Upper lobe of left lung (tissue), 6 donors: ENCODE results near the gene RABL6. TPM values are rescaled to one million over a fixed set of nuclear protein-coding genes. Genes with fewer than 3 reads are reported as not detected.
"Not testable (repeated sequence)": the region's sequence is repeated elsewhere in the genome, so short reads cannot be mapped to it uniquely, and the experiment has no call there.

Source experiments
- ATAC-seq, 2 donors: fragments of 200-7000 bp; cut with Tn5 transposase; one replicate each; pipeline ENCODE4 v1.9.1; 2022; ENCODE audit warnings: mild to moderate bottlenecking in 2 of 2, moderate library complexity in 2 of 2; ENCODE audit not compliant: low FRiP score in 2 of 2
- DNase-seq, 2 donors: peaks; one replicate each; pipeline ENCODE4 v3.0.0-alpha.2; 2019 to 2020
- H3K27ac ChIP-seq, 4 donors: fragments of 200-600 bp; sonication (generic); one replicate each; pipeline ENCODE4 v1.5.1; 2016 to 2019
- H3K27me3 ChIP-seq, 4 donors: fragments of 200-600 bp; sonication (generic); one replicate each; pipeline ENCODE4 v1.5.1; 2017 to 2019
- H3K36me3 ChIP-seq, 4 donors: fragments of 200-600 bp; sonication (generic); one replicate each; pipeline ENCODE4 v1.5.1; 2016 to 2019
- H3K4me1 ChIP-seq, 4 donors: fragments of 200-600 bp; sonication (generic); one replicate each; pipeline ENCODE4 v1.5.1; 2018 to 2019
- H3K4me3 ChIP-seq, 4 donors: fragments of 200-600 bp; sonication (generic); one replicate each; pipeline ENCODE4 v1.5.1; 2017 to 2019; ENCODE audit warnings: mild to moderate bottlenecking in 2 of 4, moderate library complexity in 1 of 4
- H3K9me3 ChIP-seq, 4 donors: fragments of 200-600 bp; sonication (generic); one replicate each; pipeline ENCODE4 v1.5.1; 2018 to 2019
- CTCF ChIP-seq, 6 experiments: fragments of 450-650 bp in 4 of 6; fragments of 200-600 bp in 2 of 6; sonication (generic) in 2 of 6; IDR thresholded peaks; one replicate each; pipeline ENCODE4 v1.5.1; 2016 to 2019; ENCODE audit warnings: antibody characterized with exemption in 6 of 6
- EP300 ChIP-seq, 4 donors: sonication (generic); formaldehyde crosslinking; IDR thresholded peaks; one replicate each; pipeline ENCODE4 v1.5.1; 2017; ENCODE audit warnings: antibody characterized with exemption in 4 of 4, control low read depth in 2 of 4
- POLR2A ChIP-seq, 4 donors: fragments of 450-650 bp; IDR thresholded peaks; one replicate each; pipeline ENCODE4 v1.5.1; 2016 to 2017; ENCODE audit warnings: antibody characterized with exemption in 4 of 4, mild to moderate bottlenecking in 2 of 4
- POLR2AphosphoS5 ChIP-seq, 2 donors: sonication (generic); formaldehyde crosslinking; IDR thresholded peaks; one replicate each; pipeline ENCODE4 v1.5.1; 2017; ENCODE audit warnings: antibody characterized with exemption in 2 of 2
- WGBS, 2 donors: methylation state at CpG; one replicate each; pipeline ENCODE4 v1.1.5; 2017 to 2018; 5-methylcytosine and 5-hydroxymethylcytosine counted together
- total RNA-seq, 6 donors: library from RNA; depleted of rRNA in 4 of 6; stranded (reverse); fragments of >200 nt in 4 of 6; gene quantifications; one replicate each; pipeline versions ENCODE4 v1.1.0 to v1.2.1, GENCODE V29; 2016 to 2021
- donor health status: DM: no; HTN: no; CAD: no; lungs with moderate emphysema.
- donor health status: DM: no; HTN: yes; CAD: no; lungs with severe emphysema.

RABL6 gene
- total RNA-seq, 6 donors from 2014 or later, result 47.2 to 128 (median 78.9) TPM

GRCh38 chr9:136798708-136799078 is 9.1 kb upstream of the RABL6 start:
- H3K27me3 ChIP-seq, result peaks cover 0 to 24% (median 6%) of the 10 kb centered on the region in 4 donors
- no peaks in the 10 kb centered on the region for H3K9me3 ChIP-seq
- H3K27ac ChIP-seq, result no peak overlapping the region
- TF ChIP-seq CTCF (IDR thresholded peaks at IDR 0.05) (no peak), EP300 (IDR thresholded peaks at IDR 0.05) (no peak), POLR2AphosphoS5 (IDR thresholded peaks at IDR 0.05) (no peak), POLR2A (IDR thresholded peaks at IDR 0.05) (no peak)
- H3K36me3 ChIP-seq, result peaks cover 0 to 6% (median 0%) of the 10 kb centered on the region in 4 donors
- 65 to 75% methylated on average over 3 to 6 of the region's 6 CpGs for WGBS, 2 donors
- DNase-seq (no peak), ATAC-seq (no peak)
- H3K4me3 ChIP-seq, result peak overlapping the region in 2 of 4 donors; percentile 50 to 53
- peaks cover 23 to 29% (median 28%) of the 10 kb centered on the region in 4 donors for H3K4me1 ChIP-seq

- Histone ChIP-seq H3K9me3 (no peaks in the 10 kb centered on the region), H3K27ac (peak overlapping the region in 3 of 4 donors; percentile 46 to 65 (median 61)), H3K27me3 (peaks cover 0 to 24% (median 6%) of the 10 kb centered on the region in 4 donors), H3K4me3 (peak overlapping the region in 3 of 4 donors; percentile 39 to 53 (median 50)), H3K4me1 (peaks cover 23 to 29% (median 28%) of the 10 kb centered on the region in 4 donors), H3K36me3 (peaks cover 0 to 2% (median 0%) of the 10 kb centered on the region in 4 donors)
- ATAC-seq, result peak; percentile 25 to 53
- WGBS, 2 donors, result 35% methylated on average over 28 of the region's 35 CpGs; no CpG with 5 or more reads in 1 of the 2 donors
- peak; percentile 73 to 84 for DNase-seq
- TF ChIP-seq CTCF (IDR thresholded peaks at IDR 0.05) (peak in 1 of 6 experiments; percentile 9), EP300 (IDR thresholded peaks at IDR 0.05) (no peak), POLR2AphosphoS5 (IDR thresholded peaks at IDR 0.05) (no peak), POLR2A (IDR thresholded peaks at IDR 0.05) (no peak)
Observed at GRCh38 chr9:136799079-136799853, 8.5 kb upstream of the RABL6 start.

GRCh38 chr9:136799854-136800657 is 7.7 kb upstream of the RABL6 start:
- peaks cover 23 to 29% (median 28%) of the 10 kb centered on the region in 4 donors for H3K4me1 ChIP-seq
- no peak for TF ChIP-seq EP300 (IDR thresholded peaks at IDR 0.05)
- TF ChIP-seq CTCF (IDR thresholded peaks at IDR 0.05), result peak in 1 of 6 experiments; percentile 3
- peak overlapping the region in 3 of 4 donors; percentile 46 to 77 (median 61) for H3K27ac ChIP-seq
- DNase-seq, result peak; percentile 95 to 98
- H3K27me3 ChIP-seq, result peaks cover 0 to 24% (median 6%) of the 10 kb centered on the region in 4 donors
- peak; percentile 83 to 87 for ATAC-seq
- 0 to 2% methylated on average over 14 to 25 of the region's 63 CpGs for WGBS, 2 donors
- H3K36me3 ChIP-seq, result no peaks in the 10 kb centered on the region
- H3K9me3 ChIP-seq, result no peaks in the 10 kb centered on the region
- peak overlapping the region in 3 of 4 donors; percentile 39 to 53 (median 50) for H3K4me3 ChIP-seq

GRCh38 chr9:136802321-136802720 is 5.4 kb upstream of the RABL6 start:
- H3K36me3 ChIP-seq, result no peaks in the 10 kb centered on the region

GRCh38 chr9:136803009-136803550 is 4.7 kb upstream of the RABL6 start:
- ATAC-seq, result not testable (repeated sequence)

More at GRCh38 chr9:136802321-136802720, 5.4 kb upstream of the RABL6 start:
- no peak for ATAC-seq
- Histone ChIP-seq H3K9me3 (no peaks in the 10 kb centered on the region), H3K4me1 (peaks cover 32 to 41% (median 36%) of the 10 kb centered on the region in 4 donors), H3K4me3 (no peak overlapping the region), H3K27me3 (peaks cover 0 to 24% (median 6%) of the 10 kb centered on the region in 4 donors), H3K27ac (no peak overlapping the region)
- TF ChIP-seq EP300 (IDR thresholded peaks at IDR 0.05) (no peak), POLR2AphosphoS5 (IDR thresholded peaks at IDR 0.05) (no peak), CTCF (IDR thresholded peaks at IDR 0.05) (no peak), POLR2A (IDR thresholded peaks at IDR 0.05) (no peak)
- no peak for DNase-seq
- 81 to 89% methylated on average over 5 to 6 of the region's 6 CpGs for WGBS, 2 donors

More at GRCh38 chr9:136803009-136803550, 4.7 kb upstream of the RABL6 start:
- peaks cover 0 to 24% (median 6%) of the 10 kb centered on the region in 4 donors for H3K27me3 ChIP-seq
- H3K36me3 ChIP-seq, DNase-seq, H3K4me3 ChIP-seq, H3K9me3 ChIP-seq, H3K27ac ChIP-seq: not testable (repeated sequence)
- H3K4me1 ChIP-seq, result peaks cover 32 to 42% (median 38%) of the 10 kb centered on the region in 4 donors
- WGBS, 2 donors, result 92% methylated on average over 3 of the region's 9 CpGs; no CpG with 5 or more reads in 1 of the 2 donors
